SK-N-SH treated with all-trans-retinoic acid at 6 μM for 48 hours (cell line): ENCODE measurements around the gene ARSK.
"Not testable (repeated sequence)": the region's sequence is repeated elsewhere in the genome, so short reads cannot be mapped to it uniquely, and the experiment has no call there.

Source experiments
- ATAC-seq: fragments of 200-7000 bp; cut with Tn5 transposase; 3 replicates; pipeline ENCODE4 v1.9.1; 2020; ENCODE audit warnings: mild to moderate bottlenecking, moderate library complexity
- ARNTL ChIP-seq: fragments of 450-650 bp; formaldehyde crosslinking; IDR thresholded peaks from 2 replicates; pipeline ENCODE4 v1.5.0; 2020; ENCODE audit warnings: low read depth, mild to moderate bottlenecking, moderate library complexity, borderline replicate concordance
- BACH2 ChIP-seq: fragments of 250-450 bp; sonication (Bioruptor Pico); IDR thresholded peaks from 2 replicates; pipeline ENCODE4 v1.9.0; 2021; ENCODE audit warnings: mild to moderate bottlenecking, borderline replicate concordance
- CREB5 ChIP-seq: fragments of 250-450 bp; sonication (Bioruptor Pico); IDR thresholded peaks from 2 replicates; pipeline ENCODE4 v1.5.1; 2020; ENCODE audit warnings: low read depth, mild to moderate bottlenecking, moderate library complexity
- ESRRG ChIP-seq: fragments of 250-450 bp; sonication (Bioruptor Pico); IDR thresholded peaks from 2 replicates; pipeline ENCODE4 v1.6.1; 2021; ENCODE audit warnings: mild to moderate bottlenecking
- GLIS3 ChIP-seq: fragments of 250-450 bp; sonication (Bioruptor Pico); IDR thresholded peaks from 2 replicates; pipeline ENCODE4 v1.5.0; 2020; ENCODE audit warnings: mild to moderate bottlenecking, moderate library complexity
- ISL1 ChIP-seq: fragments of 250-450 bp; sonication (Bioruptor Pico); IDR thresholded peaks from 2 replicates; pipeline ENCODE4 v2.1.2; 2022; ENCODE audit warnings: mild to moderate bottlenecking, moderate library complexity
- PATZ1 ChIP-seq: fragments of 250-450 bp; sonication (Bioruptor Pico); IDR thresholded peaks from 2 replicates; pipeline ENCODE4 v1.8.0; 2020; ENCODE audit warnings: mild to moderate bottlenecking, moderate library complexity, borderline replicate concordance
- PPARA ChIP-seq: fragments of 250-450 bp; sonication (Bioruptor Pico); IDR thresholded peaks from 2 replicates; pipeline ENCODE4 v1.5.0; 2020; ENCODE audit warnings: mild to moderate bottlenecking, borderline replicate concordance
- RARB ChIP-seq: fragments of 250-450 bp; sonication (Bioruptor Pico); IDR thresholded peaks from 2 replicates; pipeline ENCODE4 v1.8.0; 2021; ENCODE audit warnings: mild to moderate bottlenecking, moderate library complexity
- SNAI2 ChIP-seq: fragments of 250-450 bp; sonication (Bioruptor Pico); IDR thresholded peaks from 2 replicates; pipeline ENCODE4 v1.5.0; 2020; ENCODE audit warnings: mild to moderate bottlenecking, moderate library complexity
- TCF4 ChIP-seq: fragments of 250-450 bp; sonication (Bioruptor Pico); IDR thresholded peaks from 2 replicates; pipeline ENCODE4 v1.8.0; 2021; ENCODE audit warnings: mild to moderate bottlenecking, moderate library complexity, borderline replicate concordance
- TOX ChIP-seq: fragments of 250-450 bp; sonication (Bioruptor Pico); IDR thresholded peaks from 2 replicates; pipeline ENCODE4 v1.8.0; 2021; ENCODE audit warnings: mild to moderate bottlenecking, moderate library complexity, borderline replicate concordance
- ZFP3 ChIP-seq: fragments of 250-450 bp; sonication (Bioruptor Pico); IDR thresholded peaks from 2 replicates; pipeline ENCODE4 v1.5.0; 2020; ENCODE audit warnings: mild to moderate bottlenecking, moderate library complexity
- ZNF565 ChIP-seq: fragments of 450-650 bp; formaldehyde crosslinking; conservative IDR thresholded peaks from 2 replicates; pipeline ENCODE4 v1.5.0; 2020; ENCODE audit warnings: low read depth, mild to moderate bottlenecking, moderate library complexity
- TF ChIP-seq, protein P1 (sequence below): fragments of 250-450 bp; sonication (Bioruptor Pico); IDR thresholded peaks from 2 replicates; pipeline ENCODE4 v1.5.0; 2020; ENCODE audit warnings: mild to moderate bottlenecking, moderate library complexity
- TF ChIP-seq, protein P2 (sequence below): fragments of 250-450 bp; sonication (Bioruptor Pico); IDR thresholded peaks from 2 replicates; pipeline ENCODE4 v1.5.1; 2021; ENCODE audit warnings: mild to moderate bottlenecking, moderate library complexity

ARSK gene

DNA sequence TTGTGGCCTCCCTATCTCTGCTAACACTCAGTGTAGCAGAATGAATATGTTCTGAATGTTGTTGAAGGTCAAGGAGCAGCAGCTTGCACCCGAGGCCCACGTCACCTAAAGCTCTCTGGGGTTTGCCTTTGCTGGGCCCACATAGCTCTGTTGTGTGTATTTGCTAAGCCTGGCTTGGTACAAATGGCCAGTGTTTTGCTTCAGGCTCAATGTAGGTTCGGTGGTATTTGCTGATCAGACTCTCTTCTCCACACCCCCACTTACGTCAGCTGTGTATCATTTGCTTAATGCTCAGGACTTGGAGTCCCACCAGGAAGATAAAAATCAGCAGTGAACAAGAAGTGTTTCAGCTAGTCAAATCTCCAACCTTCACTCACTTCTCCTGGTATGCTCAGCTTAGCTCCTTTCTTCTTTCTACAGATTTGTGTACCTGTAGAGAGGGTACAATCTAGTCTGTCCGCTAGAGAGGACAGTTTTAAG, 86.9 kb downstream of the ARSK start:
- TF ChIP-seq SNAI2 (CRISPR knock-in tag) (no peak), CREB5 (CRISPR knock-in tag) (no peak), GLIS3 (no peak), ZFP3 (no peak), TCF4 (no peak)
- no peak for ATAC-seq

GRCh38 chr5:95643152-95643551, 88.3 kb downstream of the ARSK start:
- no peak for ATAC-seq
- TF ChIP-seq, protein P1, sequence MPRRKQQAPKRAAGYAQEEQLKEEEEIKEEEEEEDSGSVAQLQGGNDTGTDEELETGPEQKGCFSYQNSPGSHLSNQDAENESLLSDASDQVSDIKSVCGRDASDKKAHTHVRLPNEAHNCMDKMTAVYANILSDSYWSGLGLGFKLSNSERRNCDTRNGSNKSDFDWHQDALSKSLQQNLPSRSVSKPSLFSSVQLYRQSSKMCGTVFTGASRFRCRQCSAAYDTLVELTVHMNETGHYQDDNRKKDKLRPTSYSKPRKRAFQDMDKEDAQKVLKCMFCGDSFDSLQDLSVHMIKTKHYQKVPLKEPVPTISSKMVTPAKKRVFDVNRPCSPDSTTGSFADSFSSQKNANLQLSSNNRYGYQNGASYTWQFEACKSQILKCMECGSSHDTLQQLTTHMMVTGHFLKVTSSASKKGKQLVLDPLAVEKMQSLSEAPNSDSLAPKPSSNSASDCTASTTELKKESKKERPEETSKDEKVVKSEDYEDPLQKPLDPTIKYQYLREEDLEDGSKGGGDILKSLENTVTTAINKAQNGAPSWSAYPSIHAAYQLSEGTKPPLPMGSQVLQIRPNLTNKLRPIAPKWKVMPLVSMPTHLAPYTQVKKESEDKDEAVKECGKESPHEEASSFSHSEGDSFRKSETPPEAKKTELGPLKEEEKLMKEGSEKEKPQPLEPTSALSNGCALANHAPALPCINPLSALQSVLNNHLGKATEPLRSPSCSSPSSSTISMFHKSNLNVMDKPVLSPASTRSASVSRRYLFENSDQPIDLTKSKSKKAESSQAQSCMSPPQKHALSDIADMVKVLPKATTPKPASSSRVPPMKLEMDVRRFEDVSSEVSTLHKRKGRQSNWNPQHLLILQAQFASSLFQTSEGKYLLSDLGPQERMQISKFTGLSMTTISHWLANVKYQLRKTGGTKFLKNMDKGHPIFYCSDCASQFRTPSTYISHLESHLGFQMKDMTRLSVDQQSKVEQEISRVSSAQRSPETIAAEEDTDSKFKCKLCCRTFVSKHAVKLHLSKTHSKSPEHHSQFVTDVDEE (CRISPR knock-in tag), result no peak
- TF ChIP-seq ARNTL (CRISPR knock-in tag), result no peak
- no peak for TF ChIP-seq GLIS3
- TF ChIP-seq ISL1 (CRISPR knock-in tag), result no peak
- TF ChIP-seq BACH2 (CRISPR knock-in tag), result no peak
- no peak for TF ChIP-seq CREB5 (CRISPR knock-in tag)
- no peak for TF ChIP-seq RARB (CRISPR knock-in tag)
- TF ChIP-seq, protein P2, sequence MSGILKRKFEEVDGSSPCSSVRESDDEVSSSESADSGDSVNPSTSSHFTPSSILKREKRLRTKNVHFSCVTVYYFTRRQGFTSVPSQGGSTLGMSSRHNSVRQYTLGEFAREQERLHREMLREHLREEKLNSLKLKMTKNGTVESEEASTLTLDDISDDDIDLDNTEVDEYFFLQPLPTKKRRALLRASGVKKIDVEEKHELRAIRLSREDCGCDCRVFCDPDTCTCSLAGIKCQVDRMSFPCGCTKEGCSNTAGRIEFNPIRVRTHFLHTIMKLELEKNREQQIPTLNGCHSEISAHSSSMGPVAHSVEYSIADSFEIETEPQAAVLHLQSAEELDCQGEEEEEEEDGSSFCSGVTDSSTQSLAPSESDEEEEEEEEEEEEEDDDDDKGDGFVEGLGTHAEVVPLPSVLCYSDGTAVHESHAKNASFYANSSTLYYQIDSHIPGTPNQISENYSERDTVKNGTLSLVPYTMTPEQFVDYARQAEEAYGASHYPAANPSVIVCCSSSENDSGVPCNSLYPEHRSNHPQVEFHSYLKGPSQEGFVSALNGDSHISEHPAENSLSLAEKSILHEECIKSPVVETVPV (CRISPR knock-in tag), result no peak
- no peak for TF ChIP-seq ESRRG
- no peak for TF ChIP-seq ZFP3
- TF ChIP-seq SNAI2 (CRISPR knock-in tag), result no peak

DNA sequence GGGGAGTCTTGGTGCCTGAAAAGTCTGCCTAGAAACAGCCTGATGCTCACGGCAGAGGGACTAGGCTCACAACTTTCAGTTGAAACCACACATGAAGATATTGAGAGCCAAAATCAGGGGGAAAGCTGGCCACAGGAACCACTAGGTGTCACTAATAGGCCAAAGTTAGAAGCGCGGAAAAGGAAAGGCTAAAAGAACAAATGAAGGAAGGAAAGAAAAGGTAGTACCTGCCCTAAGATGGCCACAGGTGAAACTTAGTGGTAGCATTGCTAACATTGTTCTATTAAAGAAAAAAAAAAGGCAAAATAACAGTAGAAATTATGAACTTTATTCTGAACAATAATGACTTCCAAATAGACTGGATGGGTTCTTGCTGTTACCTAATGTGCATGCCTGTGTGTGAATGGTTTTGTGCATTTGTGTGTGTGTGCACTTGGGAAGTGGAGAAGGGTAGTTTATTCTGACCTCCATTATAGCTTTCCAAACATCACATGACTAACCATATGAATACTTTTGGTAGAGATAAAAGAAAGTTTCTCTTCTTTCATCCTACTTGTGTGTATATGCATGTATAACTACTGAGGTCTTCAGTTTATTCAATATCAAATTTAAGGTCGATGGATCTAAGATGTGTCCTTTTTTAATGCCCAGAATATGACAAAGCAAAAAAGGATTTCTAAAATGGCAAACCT, 89.6 kb downstream of the ARSK start:
- no peak for TF ChIP-seq ARNTL (CRISPR knock-in tag)
- TF ChIP-seq PATZ1, result no peak
- TF ChIP-seq PPARA (CRISPR knock-in tag), result no peak
- no peak for TF ChIP-seq TOX
- TF ChIP-seq ISL1 (CRISPR knock-in tag), result no peak
- TF ChIP-seq BACH2 (CRISPR knock-in tag), result no peak
- TF ChIP-seq, protein P2 (CRISPR knock-in tag), result no peak
- TF ChIP-seq GLIS3, result no peak
- TF ChIP-seq ZNF565 (CRISPR knock-in tag), result no peak
- peak; percentile 39 for ATAC-seq

GRCh38 chr5:95646226-95646568, 91.3 kb downstream of the ARSK start:
- not testable (repeated sequence) for ATAC-seq
- TF ChIP-seq ZNF565 (CRISPR knock-in tag), result 0 out of 2 replicates have a peak, but pooled peaks have one; percentile 34
